ENCODE data around the gene RAB3IP. TPM values are rescaled to one million over a fixed set of nuclear protein-coding genes. Genes with fewer than 3 reads are reported as not detected.

RAB3IP gene
- total RNA-seq, 2 donors from 2014 or later: 21.8 to 27.3 TPM

Other genes with a start within 250 kb of the RAB3IP start
- gene CCT2, start 153.4 kb upstream of the RAB3IP start, total RNA-seq: 100 to 1,000 TPM; 178 to 384 TPM
- gene LRRC10, start 128.0 kb upstream of the RAB3IP start, total RNA-seq: not detected
- not detected for gene BEST3, start 39.6 kb upstream of the RAB3IP start, total RNA-seq
- under 1 TPM in 1 of 2 donors, not detected in 1; 0.11 TPM for gene MYRFL, start 86.4 kb downstream of the RAB3IP start, total RNA-seq

All from activated T-helper 17 cell treated with anti-CD3 and anti-CD28 coated beads, Interleukin-2, amount 50 U/mL, for 72 hours (primary cell).